Femur (tissue), 1 donor: Measurements from ENCODE around the gene KEAP1.

ENCODE experiments used
- DNase-seq: peaks from one replicate; pipeline ENCODE4 v3.0.0-alpha.2; 2017

The KEAP1 gene

GRCh38 chr19:10521461-10522171, 18.5 kb upstream of the KEAP1 start:
- no peak for DNase-seq

DNA sequence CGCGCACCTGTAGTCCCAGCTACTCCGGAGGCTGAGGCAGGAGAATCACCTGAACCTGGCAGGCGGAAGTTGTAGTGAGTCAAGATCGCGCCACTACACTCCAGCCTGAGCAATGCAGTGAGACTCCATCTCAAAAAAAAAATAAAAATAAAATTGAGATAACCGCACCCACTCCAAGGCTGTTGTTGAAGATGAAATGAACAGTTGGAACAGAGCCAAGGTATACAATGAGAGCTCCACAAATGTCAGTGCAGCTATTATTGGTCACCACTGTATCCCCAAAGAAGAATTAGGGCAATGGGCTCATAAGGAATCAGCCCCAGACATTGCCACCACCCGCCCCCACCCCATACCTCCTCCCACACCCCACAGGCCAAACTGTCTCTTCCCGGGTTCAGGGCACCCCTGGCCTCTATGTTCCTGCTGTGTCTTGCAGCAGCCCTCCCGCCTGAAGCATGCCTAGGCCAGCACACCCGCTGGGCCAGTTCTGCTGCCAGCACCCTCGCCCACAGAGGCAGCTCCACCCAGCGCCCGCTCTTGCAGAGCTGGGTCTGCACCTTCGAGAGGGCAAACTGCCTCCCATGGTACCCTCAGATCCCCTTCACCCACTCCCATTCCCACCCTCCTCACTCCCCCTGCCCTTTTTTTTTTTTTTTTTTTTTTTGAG, 17.6 kb upstream of the KEAP1 start:
- no peak for DNase-seq

DNA sequence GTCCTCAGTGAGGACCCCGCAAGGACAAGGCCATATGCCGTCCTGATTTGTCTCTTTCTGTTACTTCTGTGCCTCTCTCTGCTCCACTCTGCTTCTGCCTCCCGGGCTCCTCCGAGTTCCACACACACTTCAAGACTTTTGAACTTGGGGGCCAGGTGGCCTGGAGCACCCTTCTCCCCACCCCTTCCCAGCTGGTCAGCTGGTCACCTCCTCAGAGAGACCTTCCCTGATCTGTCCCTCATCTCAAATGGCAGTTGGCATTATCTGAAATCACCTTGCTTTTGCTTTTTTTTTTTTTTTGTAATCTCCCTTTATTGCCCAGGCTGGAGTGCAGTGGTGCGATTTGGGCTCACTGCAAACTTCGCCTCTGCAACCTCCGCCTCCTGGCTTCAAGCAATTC, 16.3 kb upstream of the KEAP1 start:
- no peak for DNase-seq

- no peak for DNase-seq
These were observed 15.5 kb upstream of the KEAP1 start for GRCh38 chr19:10518444-10519361.

- no peak for DNase-seq
These were observed 14.7 kb upstream of the KEAP1 start for GRCh38 chr19:10517760-10518443.

DNA sequence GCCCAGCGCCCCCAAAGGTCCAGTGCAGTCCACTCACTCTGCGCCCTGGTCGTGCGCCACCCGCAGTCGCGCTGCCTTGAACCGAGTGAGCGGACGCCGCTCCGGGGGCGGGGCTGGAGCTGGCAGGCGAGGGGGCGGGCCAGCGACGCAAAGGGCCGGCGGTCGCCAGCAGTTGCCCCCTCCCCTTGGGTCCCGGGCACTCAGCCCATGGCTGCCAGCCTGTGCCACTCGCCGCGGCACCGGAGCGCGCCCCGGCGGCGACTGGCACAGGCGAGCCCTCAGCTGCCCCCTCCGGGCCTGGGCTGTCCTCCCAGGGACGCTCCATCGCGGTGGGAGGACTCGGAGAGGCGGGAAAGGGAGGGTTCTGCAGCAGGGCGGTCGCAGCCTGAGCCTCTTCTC, 14.2 kb upstream of the KEAP1 start, which contains the start of gene S1PR5:
TSS of gene S1PR5 (minus strand) at position 87 of the 399 bp plus-strand sequence. CDS start 2,436 bp downstream, outside the sequence.
- no peak for DNase-seq

DNA sequence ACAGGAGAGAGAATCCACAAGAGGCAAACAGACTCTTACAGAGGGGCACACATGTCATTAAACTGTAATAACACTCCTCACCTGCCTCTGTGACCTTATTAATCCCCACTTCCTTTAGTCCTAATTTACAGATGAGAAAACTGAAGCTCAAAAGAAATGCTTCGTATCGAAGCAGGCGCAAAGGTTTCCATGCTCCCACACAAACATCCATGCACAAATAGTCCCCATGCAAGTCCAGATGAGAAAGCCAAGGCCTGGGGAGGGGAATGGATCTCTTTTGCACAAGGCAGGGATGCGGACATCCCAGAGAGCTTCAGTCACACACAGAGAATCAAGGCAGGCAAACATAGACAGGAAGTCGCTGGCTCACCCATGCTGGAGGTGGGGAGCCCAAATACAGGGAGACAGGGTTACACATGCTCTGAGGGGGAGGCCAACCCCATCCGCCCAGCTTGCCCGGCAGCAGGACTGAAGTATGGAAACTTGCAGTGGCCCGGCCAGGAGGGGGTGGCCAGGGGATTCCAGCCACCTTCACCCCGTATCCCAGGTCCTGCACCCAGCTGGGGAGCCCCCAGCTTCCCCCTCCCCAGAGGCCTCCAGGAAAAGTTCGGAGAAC, 13.6 kb upstream of the KEAP1 start:
- no peak for DNase-seq

DNA sequence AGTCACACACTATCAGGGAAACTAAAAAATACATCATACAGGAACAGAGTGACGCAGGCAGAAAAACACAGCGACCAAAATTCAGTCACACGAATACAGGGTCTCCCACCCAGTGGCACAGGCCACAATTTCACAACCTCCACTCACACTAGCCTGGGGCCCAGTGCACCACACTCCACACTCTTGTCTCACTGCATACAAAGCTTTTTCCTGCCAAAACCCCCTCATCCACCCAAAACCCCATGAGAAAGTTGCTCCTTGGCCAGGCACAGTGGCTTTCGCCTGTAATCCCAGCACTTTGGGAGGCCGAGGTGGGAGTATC, 12.9 kb upstream of the KEAP1 start:
- DNase-seq = no peak

DNA sequence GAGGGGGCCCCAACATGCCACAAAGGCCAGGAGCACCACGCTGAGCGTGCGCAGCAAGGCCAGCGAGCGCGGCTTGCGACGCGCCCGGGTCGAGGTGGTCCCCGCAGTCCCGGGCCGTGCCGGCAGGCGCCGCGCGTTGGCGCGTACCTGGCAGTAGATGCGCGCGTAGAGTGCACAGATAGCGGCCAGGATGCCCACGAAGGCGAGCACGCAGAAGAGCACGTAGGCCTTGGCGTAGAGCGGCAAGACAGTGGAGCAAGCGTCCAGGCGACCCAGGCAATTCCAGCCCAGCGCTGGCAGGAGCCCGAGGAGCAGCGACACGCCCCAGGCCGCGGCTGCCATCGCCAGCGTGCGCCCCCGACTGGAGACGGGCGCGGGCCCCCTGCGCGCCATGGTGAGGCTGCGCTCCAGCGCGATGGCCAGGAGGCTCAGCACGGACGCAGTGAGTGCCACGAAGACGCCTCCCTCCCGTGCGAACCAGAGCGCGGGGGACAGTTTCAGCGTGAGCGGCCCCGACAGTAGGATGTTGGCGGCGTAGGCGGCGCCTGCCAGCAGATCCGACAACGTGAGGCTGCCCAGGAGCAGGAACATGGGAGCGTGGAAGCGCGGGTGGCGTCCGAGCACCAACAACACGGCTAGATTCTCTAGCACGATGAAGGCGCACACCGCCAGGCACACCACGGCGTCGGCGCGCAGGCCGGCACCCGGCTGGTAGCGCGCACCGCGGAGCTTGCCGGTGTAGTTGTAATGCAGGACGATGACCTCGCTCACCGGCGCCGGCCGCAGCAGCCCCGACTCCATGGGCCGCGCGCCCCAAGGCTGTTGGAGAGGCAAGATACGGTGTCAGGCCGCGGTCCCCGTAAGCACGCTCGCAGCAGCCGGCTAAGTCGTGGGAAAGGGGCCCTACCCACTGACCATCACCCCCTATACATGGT, 11.3 kb upstream of the KEAP1 start:
- no peak for DNase-seq

DNA sequence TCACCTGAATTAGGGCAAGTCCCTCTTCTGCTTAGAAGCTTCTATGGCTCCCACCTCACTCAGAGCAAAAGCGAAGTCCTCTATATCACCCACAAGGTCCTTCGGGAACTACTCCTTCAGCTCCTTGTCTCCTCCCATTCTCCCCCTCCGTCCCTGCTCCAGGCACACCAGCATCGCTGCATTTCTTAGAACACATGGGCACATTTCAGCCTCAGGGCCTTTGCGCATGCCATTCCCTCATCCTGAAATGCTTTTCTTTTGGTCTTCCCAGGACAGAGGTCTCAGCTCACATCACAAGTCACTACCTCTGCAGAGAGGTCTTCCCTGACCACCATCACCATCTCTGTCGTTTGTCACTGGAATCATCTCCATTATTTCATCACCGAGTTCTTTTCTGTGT, 10.1 kb upstream of the KEAP1 start:
- DNase-seq = no peak

DNA sequence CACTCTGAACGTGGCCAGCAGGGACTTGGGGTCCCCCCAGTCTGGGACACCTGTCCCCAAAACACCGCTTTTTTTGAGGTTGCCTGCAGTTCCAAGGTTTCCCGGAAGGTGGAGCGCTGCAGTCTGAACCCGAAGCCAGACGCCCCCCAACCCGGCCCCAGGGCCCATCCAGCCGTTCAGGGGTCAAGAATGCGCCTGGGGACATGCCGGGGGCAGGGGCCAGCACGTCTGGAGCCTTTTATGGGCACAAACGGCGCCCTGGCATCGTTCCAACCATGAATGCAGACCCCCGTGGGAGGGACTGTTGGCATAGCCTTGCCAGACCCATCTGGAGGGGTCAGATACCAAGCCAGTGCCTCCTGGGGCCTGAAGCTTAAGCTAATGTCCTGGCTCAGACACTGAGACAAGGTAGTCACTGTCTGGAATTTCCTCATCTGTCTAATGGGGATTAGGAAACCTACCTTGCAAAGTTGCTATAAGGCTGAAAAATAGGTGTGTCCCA, 7.2 kb upstream of the KEAP1 start:
- DNase-seq = peak; percentile 40

- DNase-seq = no peak
These were observed 5.6 kb upstream of the KEAP1 start for GRCh38 chr19:10508707-10509106.

- DNase-seq = no peak
These were observed 4.9 kb upstream of the KEAP1 start for GRCh38 chr19:10508036-10508435.

DNA sequence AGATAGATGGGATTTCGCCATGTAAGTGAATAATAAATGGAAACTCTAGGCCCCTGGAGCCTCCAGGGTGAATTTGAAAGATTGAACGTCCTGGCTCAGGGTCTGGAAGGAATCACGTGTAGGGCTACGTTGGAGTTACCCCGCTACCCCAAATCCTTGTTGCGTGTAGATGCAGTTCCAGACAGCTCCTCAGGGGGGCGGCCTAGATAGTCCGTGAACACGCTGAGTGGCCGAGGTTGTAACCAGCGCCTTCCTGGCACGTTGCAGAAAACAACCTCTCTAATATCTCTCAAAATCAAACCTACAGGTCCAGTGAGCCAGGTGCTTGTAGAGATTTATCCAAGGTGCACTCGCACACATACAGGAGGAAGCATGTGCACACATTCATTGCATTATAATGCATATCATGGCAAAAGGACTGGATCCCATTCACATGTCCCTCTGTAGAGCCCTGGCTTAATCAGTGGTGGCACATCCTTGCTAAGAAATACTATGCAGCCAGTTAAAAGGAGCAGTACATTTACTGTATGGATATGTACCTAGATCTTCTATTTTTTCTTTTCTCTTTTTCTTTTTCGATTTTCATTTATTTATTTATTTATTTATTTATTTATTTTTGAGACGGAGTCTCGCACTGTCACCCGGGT, 2.5 kb upstream of the KEAP1 start:
- DNase-seq = peak; percentile 70

DNA sequence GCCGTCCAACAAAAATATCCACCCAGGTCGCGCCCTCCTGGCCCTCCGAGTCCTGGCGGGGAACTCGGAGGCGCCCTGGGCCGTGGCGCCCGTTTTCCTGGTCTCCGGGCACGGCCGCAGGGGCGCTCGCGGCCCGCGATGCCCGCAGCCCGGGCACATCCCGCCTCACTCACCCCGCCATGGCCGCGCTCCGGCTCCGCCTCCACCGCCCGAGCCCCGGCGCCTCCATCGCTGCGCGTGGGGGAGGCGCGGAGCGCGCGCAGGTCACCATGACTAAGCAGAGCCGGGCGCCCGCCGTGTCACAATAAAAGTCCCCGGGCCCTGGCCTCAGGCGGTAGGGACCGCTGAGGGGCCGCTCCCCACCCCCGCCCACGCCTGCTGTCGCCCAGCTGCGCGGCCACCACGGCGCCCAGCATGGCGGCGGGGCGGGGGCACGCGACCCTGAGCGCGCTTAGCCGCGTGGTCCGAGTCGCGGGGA, 593 bp downstream of the KEAP1 start:
- DNase-seq = peak; percentile 96

- DNase-seq = peak; percentile 79
These were observed 1.1 kb downstream of the KEAP1 start for GRCh38 chr19:10501971-10502523.

- no peak for DNase-seq
These were observed 2.9 kb downstream of the KEAP1 start for GRCh38 chr19:10500247-10500592.

- DNase-seq = no peak
These were observed 3.5 kb downstream of the KEAP1 start for GRCh38 chr19:10499550-10500246.

- no peak for DNase-seq
These were observed 5.8 kb downstream of the KEAP1 start for GRCh38 chr19:10497371-10497770.
